Measurements from ENCODE around the gene TPRG1. TPM values are rescaled to one million over a fixed set of nuclear protein-coding genes. Genes with fewer than 3 reads are reported as not detected.

Gene TPRG1
- total RNA-seq, 1 donor from 2014 or later: 0.18 TPM

DNA sequence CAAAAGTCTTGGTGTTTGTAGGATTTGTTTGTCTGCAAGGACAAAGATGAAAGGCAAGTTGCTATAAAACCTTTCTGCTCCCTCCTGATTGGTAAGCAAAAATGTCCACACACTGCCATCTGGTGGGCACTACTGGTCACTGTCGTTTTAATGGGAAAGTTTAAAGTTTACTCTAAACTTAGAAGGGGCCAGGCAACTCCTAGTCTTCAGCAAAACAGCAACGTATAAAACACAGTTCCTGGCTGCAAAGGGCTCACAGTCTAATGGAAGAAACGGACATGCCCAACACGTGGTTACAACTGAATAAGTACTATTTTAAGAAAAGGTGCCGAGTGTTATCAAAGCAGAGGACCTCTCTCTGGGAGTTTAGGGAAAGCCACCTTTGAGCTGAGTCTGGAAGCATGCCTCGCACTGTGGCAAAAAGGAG, 23.7 kb upstream of the TPRG1 start:
- DNase-seq (peak; percentile 27), ATAC-seq (ENCODE audit: low read depth) (peak; percentile 60)
- TF ChIP-seq, protein P1, sequence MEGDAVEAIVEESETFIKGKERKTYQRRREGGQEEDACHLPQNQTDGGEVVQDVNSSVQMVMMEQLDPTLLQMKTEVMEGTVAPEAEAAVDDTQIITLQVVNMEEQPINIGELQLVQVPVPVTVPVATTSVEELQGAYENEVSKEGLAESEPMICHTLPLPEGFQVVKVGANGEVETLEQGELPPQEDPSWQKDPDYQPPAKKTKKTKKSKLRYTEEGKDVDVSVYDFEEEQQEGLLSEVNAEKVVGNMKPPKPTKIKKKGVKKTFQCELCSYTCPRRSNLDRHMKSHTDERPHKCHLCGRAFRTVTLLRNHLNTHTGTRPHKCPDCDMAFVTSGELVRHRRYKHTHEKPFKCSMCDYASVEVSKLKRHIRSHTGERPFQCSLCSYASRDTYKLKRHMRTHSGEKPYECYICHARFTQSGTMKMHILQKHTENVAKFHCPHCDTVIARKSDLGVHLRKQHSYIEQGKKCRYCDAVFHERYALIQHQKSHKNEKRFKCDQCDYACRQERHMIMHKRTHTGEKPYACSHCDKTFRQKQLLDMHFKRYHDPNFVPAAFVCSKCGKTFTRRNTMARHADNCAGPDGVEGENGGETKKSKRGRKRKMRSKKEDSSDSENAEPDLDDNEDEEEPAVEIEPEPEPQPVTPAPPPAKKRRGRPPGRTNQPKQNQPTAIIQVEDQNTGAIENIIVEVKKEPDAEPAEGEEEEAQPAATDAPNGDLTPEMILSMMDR (IDR thresholded peaks at IDR 0.05): peak; percentile 56
- intact Hi-C loops (cut with micrococcal nuclease): loop anchor here (1.0 to 10.0 kb wide), 7 partner anchors 191 to 1923 kb away; no protein-coding TSS in a partner anchor
- ChIA-PET CTCF (interaction anchor here (0.8 to 2.0 kb wide), 7 partner anchors 9 to 1829 kb away, joined by 3 to 15 read pairs (median 3); no protein-coding TSS in a partner anchor), POLR2A (interaction anchor here (1.3 kb wide), 1 partner anchor 1408 kb away, joined by 4 read pairs; no protein-coding TSS in a partner anchor)
- Mint-ChIP-seq H3K4me1 (no peaks in the 10 kb centered on the region), H3K27ac (no peak overlapping the region), H3K4me3 (no peak overlapping the region), H3K9me3 (no peaks in the 10 kb centered on the region), H3K36me3 (ENCODE audit: low read depth) (no peaks in the 10 kb centered on the region), H3K27me3 (peaks cover 8% of the 10 kb centered on the region)

DNA sequence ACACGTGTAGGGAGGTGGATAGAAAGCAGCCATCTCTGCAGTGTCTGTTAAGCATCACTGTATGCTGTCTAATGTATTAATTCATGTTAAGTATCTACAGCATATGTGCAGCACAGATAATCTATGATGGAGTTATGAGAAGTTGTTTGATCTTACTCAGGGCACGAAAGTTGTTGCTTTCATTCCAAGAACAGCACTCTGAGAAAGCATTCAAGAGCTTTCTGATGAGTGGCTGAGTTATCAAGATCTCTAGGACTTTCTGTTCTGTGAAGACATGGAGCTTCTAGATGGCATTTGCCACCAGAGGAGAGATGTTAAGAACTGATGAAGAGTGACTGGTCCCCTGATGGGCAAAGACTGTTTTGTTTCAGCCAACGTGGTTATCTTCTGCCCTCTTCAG, 22.6 kb upstream of the TPRG1 start:
- TF ChIP-seq, protein P1 (IDR thresholded peaks at IDR 0.05): no peak
- ATAC-seq (ENCODE audit: low read depth): no peak
- no peaks in the 10 kb centered on the region for H3K36me3 Mint-ChIP-seq (ENCODE audit: low read depth)
- H3K27me3 Mint-ChIP-seq: peaks cover 8% of the 10 kb centered on the region
- H3K27ac Mint-ChIP-seq: no peak overlapping the region
- DNase-seq: no peak
- intact Hi-C loops (cut with micrococcal nuclease): loop anchor here (2.0 to 10.0 kb wide), 2 partner anchors 192 to 1924 kb away; no protein-coding TSS in a partner anchor
- H3K4me3 Mint-ChIP-seq: no peak overlapping the region
- no peaks in the 10 kb centered on the region for H3K4me1 Mint-ChIP-seq
- CTCF ChIA-PET: interaction anchor here (0.7 to 2.0 kb wide), 7 partner anchors 10 to 1830 kb away, joined by 3 to 15 read pairs (median 4); no protein-coding TSS in a partner anchor
- no peaks in the 10 kb centered on the region for H3K9me3 Mint-ChIP-seq
- POLR2A ChIA-PET: interaction anchor here (0.6 to 1.3 kb wide), 2 partner anchors 993 to 1409 kb away, joined by 3 to 4 read pairs; no protein-coding TSS in a partner anchor

DNA sequence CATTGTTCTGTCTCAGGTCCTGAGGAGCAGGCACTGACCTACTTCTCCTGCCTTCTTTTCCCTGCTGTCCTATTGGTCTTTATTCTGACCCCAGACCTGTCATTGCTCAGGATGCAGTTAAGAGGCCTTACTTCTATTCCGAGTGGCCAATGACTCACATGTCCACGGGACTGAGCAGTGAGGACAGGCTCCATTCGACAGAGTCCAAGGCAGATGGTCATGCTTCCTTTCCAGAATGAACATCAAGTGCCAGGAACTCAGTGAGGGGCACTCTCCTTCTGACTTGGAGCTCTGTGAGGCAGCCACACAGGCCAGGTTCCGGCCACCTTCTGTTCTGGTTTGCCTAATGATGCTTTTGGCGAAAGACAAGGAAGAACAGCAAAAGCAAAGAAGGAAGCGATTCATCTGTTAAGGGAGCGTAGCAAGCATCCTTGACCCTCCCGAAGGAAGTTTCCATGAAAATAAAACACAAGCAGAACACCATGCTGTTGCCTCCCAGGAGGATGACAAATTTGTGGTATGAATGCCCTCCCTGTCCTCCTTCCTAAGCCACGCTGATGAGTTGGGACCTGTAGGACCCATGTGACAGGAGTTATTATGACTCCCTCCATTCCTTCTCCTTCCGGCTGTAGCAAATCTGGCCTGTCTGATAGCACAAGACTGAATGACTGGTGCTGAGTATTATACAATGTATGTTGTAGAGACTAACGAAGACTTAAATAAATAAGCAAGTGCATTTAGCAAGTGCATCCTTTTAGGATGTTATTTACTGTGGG, 14.4 kb upstream of the TPRG1 start:
- Mint-ChIP-seq H3K27me3 (peaks cover 21% of the 10 kb centered on the region), H3K9me3 (no peaks in the 10 kb centered on the region), H3K4me3 (no peak overlapping the region), H3K36me3 (ENCODE audit: low read depth) (no peaks in the 10 kb centered on the region), H3K4me1 (no peaks in the 10 kb centered on the region), H3K27ac (no peak overlapping the region)
- ChIA-PET POLR2A (no interaction called here), CTCF (interaction anchor here (1.1 kb wide), 1 partner anchor 11 kb away, joined by 4 read pairs; no protein-coding TSS in a partner anchor)
- TF ChIP-seq, protein P1 (IDR thresholded peaks at IDR 0.05): no peak
- intact Hi-C loops (cut with micrococcal nuclease): no loop called here
- ATAC-seq (ENCODE audit: low read depth) (no peak), DNase-seq (no peak)

DNA sequence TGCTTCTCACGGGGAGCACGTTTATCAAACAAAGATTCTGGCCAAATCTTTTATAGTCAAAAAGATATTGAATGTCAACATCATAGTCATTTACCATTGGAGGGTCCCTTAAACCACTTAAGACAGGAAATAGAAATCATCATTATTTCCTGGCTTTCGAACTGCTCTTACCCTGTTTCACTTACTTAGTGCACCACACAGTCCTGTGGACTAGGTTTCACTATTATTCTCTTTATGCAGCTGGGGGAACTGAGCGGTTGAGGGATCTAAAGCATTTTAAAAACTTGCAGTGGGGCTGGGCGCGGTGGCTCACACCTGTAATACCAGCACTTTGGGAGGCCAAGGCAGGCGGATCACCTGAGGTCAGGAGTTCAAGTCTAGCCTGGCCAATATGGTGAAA, 13.7 kb upstream of the TPRG1 start:
- ATAC-seq (ENCODE audit: low read depth) (no peak), DNase-seq (no peak)
- CTCF ChIA-PET: no interaction called here
- no peaks in the 10 kb centered on the region for H3K4me1 Mint-ChIP-seq
- no peak overlapping the region for H3K27ac Mint-ChIP-seq
- H3K4me3 Mint-ChIP-seq: no peak overlapping the region
- POLR2A ChIA-PET: no interaction called here
- H3K36me3 Mint-ChIP-seq (ENCODE audit: low read depth): no peaks in the 10 kb centered on the region
- H3K27me3 Mint-ChIP-seq: peaks cover 21% of the 10 kb centered on the region
- intact Hi-C loops (cut with micrococcal nuclease): no loop called here
- no peaks in the 10 kb centered on the region for H3K9me3 Mint-ChIP-seq
- TF ChIP-seq, protein P1 (IDR thresholded peaks at IDR 0.05): no peak

Data from activated B cell treated with CpG ODN at 0.5 μM for 24 hours (primary cell).